Right renal pelvis (tissue), 4 donors: ENCODE results near the gene FEM1A. TPM values are rescaled to one million over a fixed set of nuclear protein-coding genes. Genes with fewer than 3 reads are reported as not detected.
"Not testable (repeated sequence)": the region's sequence is repeated elsewhere in the genome, so short reads cannot be mapped to it uniquely, and the experiment has no call there.

Source experiments
- DNase-seq, 4 donors: peaks; one replicate each; pipeline ENCODE4 v3.0.0-alpha.2; 2013; ENCODE audit warnings: low read depth in 4 of 4, low spot score in 3 of 4, missing footprints in 1 of 4
- polyA plus RNA-seq, 4 donors: library from polyadenylated mRNA; unstranded; fragments of 120-200 nt; gene quantifications; one replicate each; pipeline ENCODE4 v1.2.1, GENCODE V29; 2013; ENCODE audit not compliant: insufficient read length in 4 of 4

Gene FEM1A
- polyA plus RNA-seq, 4 donors: 1.4 to 2.1 (median 1.7) TPM

DNA sequence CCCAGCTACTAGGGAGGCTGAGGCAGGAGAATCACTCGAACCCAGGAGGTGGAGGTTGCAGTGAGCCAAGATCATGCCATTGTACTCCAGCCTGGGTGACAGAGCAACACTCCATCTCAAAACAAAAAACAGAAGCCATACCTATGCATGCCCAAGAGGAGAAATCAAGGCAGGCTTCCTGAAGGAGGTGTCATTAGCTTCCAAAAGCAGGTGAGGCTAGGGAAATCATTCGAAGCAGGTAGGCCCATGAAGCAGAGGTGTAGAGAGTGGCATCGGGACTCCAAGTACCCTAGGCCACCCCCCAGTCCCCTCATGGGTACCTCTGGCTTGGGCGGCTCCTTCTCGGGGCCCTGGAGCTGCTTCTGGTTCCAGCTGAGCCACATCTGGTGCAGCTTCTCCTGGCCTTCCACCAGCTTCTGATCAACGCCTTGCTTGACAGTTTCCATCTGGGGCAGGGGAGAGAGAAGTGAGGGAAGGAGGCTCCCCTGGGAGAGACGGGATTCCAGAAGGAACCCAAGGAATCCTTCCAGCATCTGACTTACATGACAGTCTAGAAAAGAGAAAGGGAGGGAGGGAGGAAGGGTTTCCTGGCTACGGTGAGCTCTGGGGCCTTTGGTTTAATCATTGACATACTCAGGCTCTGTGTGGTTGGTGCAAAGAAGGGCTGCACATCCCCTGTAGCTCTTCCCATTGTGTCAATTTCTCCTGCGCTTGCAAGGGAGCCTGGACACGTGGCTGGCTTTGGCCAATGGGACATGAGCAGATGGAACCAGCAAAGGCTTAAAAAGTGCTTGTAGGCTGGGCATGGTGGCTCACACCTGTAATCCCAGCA, 53.0 kb downstream of the FEM1A start:
- peak in 2 of 4 donors; percentile 56 to 58 for DNase-seq

DNA sequence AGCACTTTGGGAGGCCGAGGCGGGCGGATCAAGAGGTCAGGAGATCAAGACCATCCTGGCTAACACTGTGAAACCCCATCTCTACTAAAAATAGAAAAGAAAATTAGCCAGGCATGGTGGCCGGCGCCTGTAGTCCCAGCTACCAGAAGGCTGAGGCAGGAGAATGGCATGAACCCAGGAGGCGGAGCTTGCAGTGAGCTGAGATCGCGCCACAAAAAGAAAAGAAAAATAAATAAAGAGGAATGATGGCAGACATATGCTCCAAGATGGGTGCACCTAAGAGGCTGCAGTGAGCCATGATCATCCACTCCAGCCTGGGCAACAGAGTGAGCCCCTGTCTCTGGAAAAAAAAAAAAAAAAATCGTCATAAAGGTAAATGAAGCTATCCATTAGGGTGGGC, 54.4 kb downstream of the FEM1A start:
- not testable (repeated sequence) for DNase-seq

DNA sequence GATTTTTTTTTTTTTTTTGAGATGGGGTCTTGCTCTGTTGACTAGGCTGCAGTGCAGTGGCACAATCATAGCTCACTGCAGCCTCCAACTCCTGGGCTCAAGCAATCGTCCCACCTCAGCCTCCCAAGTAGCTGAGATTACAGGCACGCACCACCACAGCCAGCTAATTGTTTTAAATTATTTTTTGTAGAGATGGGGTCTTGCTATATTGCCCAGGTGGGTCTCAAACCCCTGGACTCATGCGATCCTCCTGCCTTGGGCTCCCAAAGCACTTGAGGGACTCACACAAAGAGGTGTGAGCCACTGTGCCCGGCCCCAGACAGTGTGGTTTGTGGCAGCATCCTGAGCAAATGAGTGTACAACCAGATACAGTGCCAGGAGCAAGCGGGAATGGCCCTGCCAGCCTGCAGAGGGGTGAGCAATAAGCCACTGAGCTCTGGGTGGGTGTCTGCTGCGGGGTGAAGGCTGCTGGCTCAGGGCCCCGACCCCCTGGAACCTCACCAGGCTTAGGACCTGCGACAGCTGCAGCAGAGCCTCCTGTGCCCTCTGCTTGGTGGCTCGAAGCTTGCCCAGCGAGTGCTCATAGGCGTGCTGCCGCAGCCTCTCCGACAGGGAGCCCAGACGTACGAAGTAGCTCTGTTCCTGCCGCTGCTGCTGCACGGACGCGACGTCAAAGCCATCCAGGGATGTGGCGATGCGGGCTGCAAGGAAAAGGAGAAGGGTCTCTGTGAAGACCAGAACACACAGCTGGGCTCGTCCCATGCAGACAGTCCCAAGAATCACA, 55.8 kb downstream of the FEM1A start:
- no peak for DNase-seq

DNA sequence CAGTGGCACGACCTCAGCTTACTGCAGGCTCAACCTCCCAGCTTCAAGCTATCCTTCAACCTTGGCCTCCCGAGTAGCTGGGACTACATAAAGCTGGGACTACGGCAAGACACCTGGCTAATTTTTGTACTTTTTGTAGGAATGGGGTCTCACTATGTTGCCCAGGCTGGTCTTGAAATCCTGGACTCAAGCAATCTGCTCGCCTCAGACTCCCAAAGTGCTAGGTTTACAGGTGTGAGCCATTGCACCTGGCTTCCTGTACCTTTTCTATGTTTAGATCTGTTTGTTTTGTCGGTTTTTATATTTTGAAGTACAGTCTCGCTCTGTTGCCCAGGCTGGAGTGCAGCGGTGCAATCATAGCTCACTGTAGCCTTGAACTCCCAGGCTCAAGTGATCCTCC, 57.5 kb downstream of the FEM1A start:
- no peak for DNase-seq

Other genes with a start within 250 kb of the FEM1A start
- 1 to 10 TPM; 2.3 to 3.8 (median 3.0) TPM for gene SEMA6B, start 232.1 kb upstream of the FEM1A start, polyA plus RNA-seq
- gene TNFAIP8L1, start 152.2 kb upstream of the FEM1A start, polyA plus RNA-seq: 10 to 100 TPM; 11.6 to 13.8 (median 13.6) TPM
- 10 to 100 TPM; 61.8 to 99.4 (median 69.1) TPM for gene MYDGF, start 121.4 kb upstream of the FEM1A start, polyA plus RNA-seq
- 10 to 100 TPM; 16.4 to 25.5 (median 21.9) TPM for gene DPP9, start 67.9 kb upstream of the FEM1A start, polyA plus RNA-seq
- gene TICAM1, start 40.0 kb downstream of the FEM1A start, polyA plus RNA-seq: 1 to 10 TPM; 5.6 to 8.1 (median 6.6) TPM
- 10 to 100 TPM; 42.9 to 56.5 (median 45.0) TPM for gene PLIN3, start 75.9 kb downstream of the FEM1A start, polyA plus RNA-seq
- under 1 TPM in 1 of 4 donors, not detected in 3; 0.04 TPM for gene ARRDC5, start 111.2 kb downstream of the FEM1A start, polyA plus RNA-seq
- 10 to 100 TPM; 30.1 to 36.6 (median 34.3) TPM for gene UHRF1, start 117.8 kb downstream of the FEM1A start, polyA plus RNA-seq
- 10 to 100 TPM; 19.8 to 29.5 (median 20.5) TPM for gene KDM4B, start 177.4 kb downstream of the FEM1A start, polyA plus RNA-seq